Mesothelial cell of epicardium (in vitro differentiated cells): ENCODE data around the gene PTPRZ1. TPM values are rescaled to one million over a fixed set of nuclear protein-coding genes. Genes with fewer than 3 reads are reported as not detected.

Source experiments
- DNase-seq, 2 experiments: peaks; one replicate each; pipeline ENCODE4 v3.0.0; 2021; ENCODE audit warnings: low spot score in 2 of 2; ENCODE audit not compliant: unreplicated experiment in 2 of 2
- H3K27ac Mint-ChIP-seq: 2 replicates; pipeline ENCODE4 v1.8.0; 2021; ENCODE audit warnings: mixed read lengths
- H3K27me3 Mint-ChIP-seq: 2 replicates; pipeline ENCODE4 v1.8.0; 2021; ENCODE audit warnings: low read depth, mixed read lengths
- H3K36me3 Mint-ChIP-seq: 2 replicates; pipeline ENCODE4 v1.8.0; 2021; ENCODE audit warnings: mixed read lengths
- H3K4me1 Mint-ChIP-seq: 2 replicates; pipeline ENCODE4 v1.8.0; 2021; ENCODE audit warnings: mixed read lengths
- H3K4me3 Mint-ChIP-seq: 2 replicates; pipeline ENCODE4 v1.8.0; 2021; ENCODE audit warnings: mild to moderate bottlenecking, moderate library complexity, mixed read lengths
- H3K9me3 Mint-ChIP-seq: 2 replicates; pipeline ENCODE4 v1.8.0; 2021; ENCODE audit warnings: mixed read lengths
- total RNA-seq: library from RNA; stranded (reverse); gene quantifications from 3 replicates; pipeline ENCODE4 v1.2.1, GENCODE V29; 2021
- TF ChIP-seq, protein P1 (sequence below): fragments of 200-600 bp; sonication (generic); IDR thresholded peaks from one replicate; pipeline ENCODE4 v1.5.0; 2021; ENCODE audit warnings: antibody characterized with exemption; ENCODE audit not compliant: unreplicated experiment

Gene PTPRZ1
- total RNA-seq, 1 donor from 2014 or later = 3.4 TPM

DNA sequence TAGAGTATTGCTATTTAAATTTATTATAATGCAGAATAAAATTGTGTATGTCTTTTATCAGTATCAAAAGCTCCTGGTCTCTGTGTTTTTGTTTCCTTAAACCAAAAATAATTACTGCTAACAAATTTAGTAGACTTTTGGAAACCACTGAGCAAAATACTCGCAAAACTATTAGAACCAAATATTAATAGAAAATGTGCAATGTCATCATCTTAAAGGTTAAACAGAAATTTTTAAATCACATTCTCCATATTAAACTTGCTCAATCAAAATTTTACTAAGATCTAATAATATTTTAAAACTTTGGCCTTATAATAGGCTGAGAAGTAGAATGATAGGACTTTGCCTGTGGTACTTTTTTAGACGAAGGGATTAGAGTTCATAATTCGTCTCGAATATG, 222.7 kb downstream of the PTPRZ1 start:
- Mint-ChIP-seq H3K9me3 (no peaks in the 10 kb centered on the region), H3K27me3 (no peaks in the 10 kb centered on the region), H3K4me3 (no peak overlapping the region), H3K4me1 (no peaks in the 10 kb centered on the region), H3K36me3 (peaks cover 14% of the 10 kb centered on the region), H3K27ac (no peak overlapping the region)
- TF ChIP-seq, protein P1, sequence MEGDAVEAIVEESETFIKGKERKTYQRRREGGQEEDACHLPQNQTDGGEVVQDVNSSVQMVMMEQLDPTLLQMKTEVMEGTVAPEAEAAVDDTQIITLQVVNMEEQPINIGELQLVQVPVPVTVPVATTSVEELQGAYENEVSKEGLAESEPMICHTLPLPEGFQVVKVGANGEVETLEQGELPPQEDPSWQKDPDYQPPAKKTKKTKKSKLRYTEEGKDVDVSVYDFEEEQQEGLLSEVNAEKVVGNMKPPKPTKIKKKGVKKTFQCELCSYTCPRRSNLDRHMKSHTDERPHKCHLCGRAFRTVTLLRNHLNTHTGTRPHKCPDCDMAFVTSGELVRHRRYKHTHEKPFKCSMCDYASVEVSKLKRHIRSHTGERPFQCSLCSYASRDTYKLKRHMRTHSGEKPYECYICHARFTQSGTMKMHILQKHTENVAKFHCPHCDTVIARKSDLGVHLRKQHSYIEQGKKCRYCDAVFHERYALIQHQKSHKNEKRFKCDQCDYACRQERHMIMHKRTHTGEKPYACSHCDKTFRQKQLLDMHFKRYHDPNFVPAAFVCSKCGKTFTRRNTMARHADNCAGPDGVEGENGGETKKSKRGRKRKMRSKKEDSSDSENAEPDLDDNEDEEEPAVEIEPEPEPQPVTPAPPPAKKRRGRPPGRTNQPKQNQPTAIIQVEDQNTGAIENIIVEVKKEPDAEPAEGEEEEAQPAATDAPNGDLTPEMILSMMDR = no peak
- DNase-seq = no peak

DNA sequence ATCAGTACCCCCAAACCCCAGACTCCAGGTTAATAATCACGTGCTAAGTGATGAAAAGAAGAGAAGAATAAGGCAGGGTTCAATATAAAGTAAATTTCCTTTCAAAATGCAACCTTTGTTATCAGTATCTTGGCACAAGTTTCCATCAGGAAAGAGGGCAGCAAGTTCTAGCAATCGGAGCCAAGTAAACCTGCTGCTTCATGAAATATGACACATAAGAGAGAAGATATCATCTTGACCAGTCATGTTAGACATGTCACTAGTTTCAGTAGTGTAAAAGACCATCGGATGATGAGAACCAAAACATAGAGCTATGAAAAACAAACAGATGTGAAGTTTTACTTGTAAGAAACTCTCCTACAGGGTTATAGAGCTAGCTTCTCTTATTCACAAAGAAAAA, 227.1 kb downstream of the PTPRZ1 start:
- DNase-seq = no peak
- TF ChIP-seq, protein P1 = no peak
- H3K4me3 Mint-ChIP-seq = no peak overlapping the region
- H3K4me1 Mint-ChIP-seq = no peaks in the 10 kb centered on the region
- H3K27ac Mint-ChIP-seq = no peak overlapping the region
- H3K9me3 Mint-ChIP-seq = peaks cover 23% of the 10 kb centered on the region
- H3K27me3 Mint-ChIP-seq = no peaks in the 10 kb centered on the region
- H3K36me3 Mint-ChIP-seq = peaks cover 48% of the 10 kb centered on the region

DNA sequence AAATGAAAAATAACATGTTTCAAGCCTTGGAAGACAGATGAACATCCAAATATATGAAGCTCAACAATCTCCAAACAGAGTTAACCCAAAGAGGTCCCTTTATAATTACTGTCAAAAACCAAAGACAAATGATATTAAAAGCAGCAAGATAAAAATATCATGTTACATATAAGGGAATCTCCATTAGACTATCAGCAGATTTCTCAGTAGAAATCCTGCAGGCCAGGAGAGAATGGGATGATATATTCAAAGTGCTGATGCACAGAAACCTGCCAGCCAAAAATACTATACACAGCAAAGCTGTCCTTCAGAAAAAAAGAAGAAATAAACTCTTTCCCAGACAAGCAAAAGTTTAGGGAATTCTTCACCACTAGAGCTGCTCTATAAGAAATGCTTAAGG, 230.1 kb downstream of the PTPRZ1 start:
- Mint-ChIP-seq H3K4me3 (no peak overlapping the region), H3K4me1 (no peaks in the 10 kb centered on the region), H3K27ac (no peak overlapping the region), H3K9me3 (peaks cover 53% of the 10 kb centered on the region), H3K36me3 (peaks cover 76% of the 10 kb centered on the region), H3K27me3 (no peaks in the 10 kb centered on the region)
- TF ChIP-seq, protein P1 = no peak
- no peak for DNase-seq
